ENCODE results near the gene RFTN2. TPM values are rescaled to one million over a fixed set of nuclear protein-coding genes. Genes with fewer than 3 reads are reported as not detected.

Gene RFTN2
- total and polyA plus RNA-seq, 2 of the 13 experiments (the other 11 are each of a cell fraction or from before 2014, with no cell fraction given) = not detected

DNA sequence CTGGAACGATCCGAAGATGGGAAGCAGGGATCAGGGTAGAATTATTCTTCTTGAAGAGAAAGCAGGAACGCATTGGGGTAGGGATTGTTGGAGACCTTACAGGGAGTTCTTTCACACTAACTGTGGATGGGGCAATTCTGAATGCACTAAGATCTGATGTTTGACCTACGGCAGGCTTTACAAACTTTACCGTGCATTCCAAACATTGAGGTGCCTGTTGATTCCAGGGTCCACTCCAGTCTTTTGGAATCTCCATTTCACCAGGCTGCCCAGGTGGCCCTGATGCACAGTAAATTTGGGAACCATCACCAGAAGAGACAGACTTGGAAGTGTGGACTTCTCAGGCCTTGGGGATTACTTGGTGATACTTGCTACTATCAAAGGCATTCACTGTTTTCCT lies 76.9 kb downstream of the RFTN2 start:
- no peak for FAIRE-seq
- DNase-seq (ENCODE audit: low spot score) = peak; percentile 23
- CTCF ChIA-PET (ENCODE audit: low intra/inter-chr PET ratio, low total read pairs) = no interaction called here
- Histone ChIP-seq H3K4me2 (ENCODE audit: low read depth, low read length) (peak overlapping the region; percentile 3; the same call in 1 of the 2 replicates), H3K4me3 (replicated peaks in 1 of 3; ENCODE audit: insufficient read depth in 1 of 3, low read depth in 2 of 3, low read length in 3 of 3) (no peak overlapping the region), H3K36me3 (replicated peaks in 1 of 2; ENCODE audit: control insufficient read depth in 1 of 2, insufficient read depth in 2 of 2, low read length in 2 of 2) (no peaks in the 10 kb centered on the region), H3K27me3 (ENCODE audit: control insufficient read depth in 1 of 2, insufficient read depth in 2 of 2, low read length in 2 of 2) (peaks cover 0 to 17% of the 10 kb centered on the region in 2 experiments; a peak in 2 of 5 replicates), H3K4me1 (ENCODE audit: insufficient read depth, low read length) (peaks cover 23% of the 10 kb centered on the region), H3K79me2 (ENCODE audit: insufficient read depth, low read length) (no peaks in the 10 kb centered on the region), H4K20me1 (ENCODE audit: insufficient read depth, low read length) (no peaks in the 10 kb centered on the region), H3K9ac (ENCODE audit: insufficient read depth, low read depth, low read length) (no peak overlapping the region), H3K27ac (ENCODE audit: extremely low read length, insufficient read depth, low read length) (no peak overlapping the region), H2AFZ (ENCODE audit: low read length) (no peak overlapping the region), H3K9me3 (ENCODE audit: low read length) (no peaks in the 10 kb centered on the region)
- intact Hi-C loops (cut with micrococcal nuclease; ENCODE audit: unreplicated experiment) = loop anchor here (2.0 to 5.0 kb wide), 3 partner anchors 81 to 178 kb away; partner anchors contain the start of genes HSPE1 and MOB4
- POLR2A ChIA-PET = interaction anchor here (1.0 kb wide), 1 partner anchor 99 kb away, joined by 3 read pairs; the partner anchor contains the start of gene HSPD1
- in situ Hi-C loops (cut with HindIII; ENCODE audit: extremely low pct_ligation_motif_present, low pct_unique_long_range_greater_than_20kb) = no loop called here
- peak; percentile 71 for ATAC-seq
- 14% methylated on average over 5 of the region's 5 CpGs for WGBS (ENCODE audit: low lambda C conversion rate)
- no TSS peak for BruUV-seq (replicated peaks)
- TF ChIP-seq TEAD3 (CRISPR knock-in tag; optimal IDR thresholded peaks at IDR 0.05; ENCODE audit: borderline replicate concordance) (peak; percentile 60), ZNF672 (CRISPR knock-in tag; IDR thresholded peaks at IDR 0.05) (no peak), ZNF781 (CRISPR knock-in tag; IDR thresholded peaks at IDR 0.05; ENCODE audit: borderline replicate concordance, not compliant biosample characterization) (no peak), ZSCAN20 (CRISPR knock-in tag; IDR thresholded peaks at IDR 0.05; ENCODE audit: borderline replicate concordance) (0 out of 2 replicates have a peak, but pooled peaks have one; percentile 41), HNF4A (CRISPR knock-in tag; IDR thresholded peaks at IDR 0.05) (peak; percentile 26; the same call in 1 of the 2 replicates), ZNF24 (IDR thresholded peaks at IDR 0.05) (no peak), ZFP90 (CRISPR knock-in tag; IDR thresholded peaks at IDR 0.05; ENCODE audit: borderline replicate concordance) (0 out of 2 replicates have a peak, but pooled peaks have one; percentile 40), BORCS8-MEF2B (CRISPR knock-in tag; IDR thresholded peaks at IDR 0.05) (no peak), ZEB1 (IDR thresholded peaks at IDR 0.05; ENCODE audit: insufficient replicate concordance, low read depth) (peak; percentile 36)
- TF ChIP-seq, protein P1, sequence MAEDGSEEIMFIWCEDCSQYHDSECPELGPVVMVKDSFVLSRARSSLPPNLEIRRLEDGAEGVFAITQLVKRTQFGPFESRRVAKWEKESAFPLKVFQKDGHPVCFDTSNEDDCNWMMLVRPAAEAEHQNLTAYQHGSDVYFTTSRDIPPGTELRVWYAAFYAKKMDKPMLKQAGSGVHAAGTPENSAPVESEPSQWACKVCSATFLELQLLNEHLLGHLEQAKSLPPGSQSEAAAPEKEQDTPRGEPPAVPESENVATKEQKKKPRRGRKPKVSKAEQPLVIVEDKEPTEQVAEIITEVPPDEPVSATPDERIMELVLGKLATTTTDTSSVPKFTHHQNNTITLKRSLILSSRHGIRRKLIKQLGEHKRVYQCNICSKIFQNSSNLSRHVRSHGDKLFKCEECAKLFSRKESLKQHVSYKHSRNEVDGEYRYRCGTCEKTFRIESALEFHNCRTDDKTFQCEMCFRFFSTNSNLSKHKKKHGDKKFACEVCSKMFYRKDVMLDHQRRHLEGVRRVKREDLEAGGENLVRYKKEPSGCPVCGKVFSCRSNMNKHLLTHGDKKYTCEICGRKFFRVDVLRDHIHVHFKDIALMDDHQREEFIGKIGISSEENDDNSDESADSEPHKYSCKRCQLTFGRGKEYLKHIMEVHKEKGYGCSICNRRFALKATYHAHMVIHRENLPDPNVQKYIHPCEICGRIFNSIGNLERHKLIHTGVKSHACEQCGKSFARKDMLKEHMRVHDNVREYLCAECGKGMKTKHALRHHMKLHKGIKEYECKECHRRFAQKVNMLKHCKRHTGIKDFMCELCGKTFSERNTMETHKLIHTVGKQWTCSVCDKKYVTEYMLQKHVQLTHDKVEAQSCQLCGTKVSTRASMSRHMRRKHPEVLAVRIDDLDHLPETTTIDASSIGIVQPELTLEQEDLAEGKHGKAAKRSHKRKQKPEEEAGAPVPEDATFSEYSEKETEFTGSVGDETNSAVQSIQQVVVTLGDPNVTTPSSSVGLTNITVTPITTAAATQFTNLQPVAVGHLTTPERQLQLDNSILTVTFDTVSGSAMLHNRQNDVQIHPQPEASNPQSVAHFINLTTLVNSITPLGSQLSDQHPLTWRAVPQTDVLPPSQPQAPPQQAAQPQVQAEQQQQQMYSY (CRISPR knock-in tag; IDR thresholded peaks at IDR 0.05) = peak; percentile 97
- TF ChIP-seq, protein P2, sequence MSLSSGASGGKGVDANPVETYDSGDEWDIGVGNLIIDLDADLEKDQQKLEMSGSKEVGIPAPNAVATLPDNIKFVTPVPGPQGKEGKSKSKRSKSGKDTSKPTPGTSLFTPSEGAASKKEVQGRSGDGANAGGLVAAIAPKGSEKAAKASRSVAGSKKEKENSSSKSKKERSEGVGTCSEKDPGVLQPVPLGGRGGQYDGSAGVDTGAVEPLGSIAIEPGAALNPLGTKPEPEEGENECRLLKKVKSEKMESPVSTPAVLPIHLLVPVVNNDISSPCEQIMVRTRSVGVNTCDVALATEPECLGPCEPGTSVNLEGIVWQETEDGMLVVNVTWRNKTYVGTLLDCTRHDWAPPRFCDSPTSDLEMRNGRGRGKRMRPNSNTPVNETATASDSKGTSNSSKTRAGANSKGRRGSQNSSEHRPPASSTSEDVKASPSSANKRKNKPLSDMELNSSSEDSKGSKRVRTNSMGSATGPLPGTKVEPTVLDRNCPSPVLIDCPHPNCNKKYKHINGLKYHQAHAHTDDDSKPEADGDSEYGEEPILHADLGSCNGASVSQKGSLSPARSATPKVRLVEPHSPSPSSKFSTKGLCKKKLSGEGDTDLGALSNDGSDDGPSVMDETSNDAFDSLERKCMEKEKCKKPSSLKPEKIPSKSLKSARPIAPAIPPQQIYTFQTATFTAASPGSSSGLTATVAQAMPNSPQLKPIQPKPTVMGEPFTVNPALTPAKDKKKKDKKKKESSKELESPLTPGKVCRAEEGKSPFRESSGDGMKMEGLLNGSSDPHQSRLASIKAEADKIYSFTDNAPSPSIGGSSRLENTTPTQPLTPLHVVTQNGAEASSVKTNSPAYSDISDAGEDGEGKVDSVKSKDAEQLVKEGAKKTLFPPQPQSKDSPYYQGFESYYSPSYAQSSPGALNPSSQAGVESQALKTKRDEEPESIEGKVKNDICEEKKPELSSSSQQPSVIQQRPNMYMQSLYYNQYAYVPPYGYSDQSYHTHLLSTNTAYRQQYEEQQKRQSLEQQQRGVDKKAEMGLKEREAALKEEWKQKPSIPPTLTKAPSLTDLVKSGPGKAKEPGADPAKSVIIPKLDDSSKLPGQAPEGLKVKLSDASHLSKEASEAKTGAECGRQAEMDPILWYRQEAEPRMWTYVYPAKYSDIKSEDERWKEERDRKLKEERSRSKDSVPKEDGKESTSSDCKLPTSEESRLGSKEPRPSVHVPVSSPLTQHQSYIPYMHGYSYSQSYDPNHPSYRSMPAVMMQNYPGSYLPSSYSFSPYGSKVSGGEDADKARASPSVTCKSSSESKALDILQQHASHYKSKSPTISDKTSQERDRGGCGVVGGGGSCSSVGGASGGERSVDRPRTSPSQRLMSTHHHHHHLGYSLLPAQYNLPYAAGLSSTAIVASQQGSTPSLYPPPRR (CRISPR knock-in tag; IDR thresholded peaks at IDR 0.05; ENCODE audit: borderline replicate concordance) = 0 out of 2 replicates have a peak, but pooled peaks have one; percentile 15

All from HepG2 (cell line).